ENCODE results near the gene CDC20B. TPM values are rescaled to one million over a fixed set of nuclear protein-coding genes. Genes with fewer than 3 reads are reported as not detected.

The CDC20B gene
- polyA plus RNA-seq, 1 of the 3 experiments (the other 2 are of a cell fraction), result 0.03 TPM

- Histone ChIP-seq H3K27me3 (ENCODE audit: insufficient read depth) (peaks cover 34% of the 10 kb centered on the region), H4K20me1 (ENCODE audit: insufficient read depth) (no peaks in the 10 kb centered on the region), H3F3A (replicated peaks; ENCODE audit: insufficient read depth) (no peaks in the 10 kb centered on the region), H2AFZ (ENCODE audit: low read depth) (no peak overlapping the region), H3K79me2 (ENCODE audit: insufficient read depth) (no peaks in the 10 kb centered on the region), H3K4me2 (no peak overlapping the region), H3K4me3 (ENCODE audit: low read depth in 2 of 2, low read length in 1 of 2) (no peak overlapping the region), H3K27ac (ENCODE audit: low read depth in 2 of 2, low read length in 1 of 2) (no peak overlapping the region), H3K4me1 (ENCODE audit: control insufficient read depth in 1 of 2, insufficient read depth in 2 of 2, low read depth in 1 of 2, low read length in 1 of 2) (no peaks in the 10 kb centered on the region), H3K9ac (no peak overlapping the region), H3K9me2 (no peaks in the 10 kb centered on the region), H3K36me3 (replicated peaks in 1 of 2; ENCODE audit: control insufficient read depth in 1 of 2, insufficient read depth in 2 of 2, low read length in 1 of 2) (no peaks in the 10 kb centered on the region), H3K9me3 (no peaks in the 10 kb centered on the region)
- 10% methylated on average over 2 of the region's 2 CpGs for WGBS (ENCODE audit: low lambda C conversion rate)
- POLR2A ChIA-PET, result no interaction called here
- CTCF ChIA-PET, result interaction anchor here (0.9 to 1.1 kb wide), 2 partner anchors 23 to 63 kb away, joined by 3 read pairs; no protein-coding TSS in a partner anchor
- DNase-seq, result no peak
- no peak for TF ChIP-seq FOSL2 (IDR thresholded peaks at IDR 0.05; ENCODE audit: borderline replicate concordance, low read depth)
Measured at GRCh38 chr5:55211184-55211874, 38.4 kb upstream of the CDC20B start.

- ChIA-PET POLR2A (no interaction called here), CTCF (no interaction called here)
- H3K9me3 ChIP-seq, result no peaks in the 10 kb centered on the region
- no peak overlapping the region for H3K4me2 ChIP-seq
- H3K27me3 ChIP-seq (ENCODE audit: insufficient read depth), result peaks cover 42% of the 10 kb centered on the region
- no peaks in the 10 kb centered on the region for H3F3A ChIP-seq (replicated peaks; ENCODE audit: insufficient read depth)
- no peaks in the 10 kb centered on the region for H3K79me2 ChIP-seq (ENCODE audit: insufficient read depth)
- no peaks in the 10 kb centered on the region for H3K4me1 ChIP-seq (ENCODE audit: control insufficient read depth in 1 of 2, insufficient read depth in 2 of 2, low read depth in 1 of 2, low read length in 1 of 2)
- no peaks in the 10 kb centered on the region for H4K20me1 ChIP-seq (ENCODE audit: insufficient read depth)
- 4% methylated on average over 2 of the region's 2 CpGs for WGBS (ENCODE audit: low lambda C conversion rate)
- no peak overlapping the region for H2AFZ ChIP-seq (ENCODE audit: low read depth)
- no peak overlapping the region for H3K9ac ChIP-seq
- H3K36me3 ChIP-seq (replicated peaks in 1 of 2; ENCODE audit: control insufficient read depth in 1 of 2, insufficient read depth in 2 of 2, low read length in 1 of 2), result no peaks in the 10 kb centered on the region
- TF ChIP-seq NFIC (IDR thresholded peaks at IDR 0.05; ENCODE audit: borderline replicate concordance) (no peak), MEF2A (IDR thresholded peaks at IDR 0.05; ENCODE audit: borderline replicate concordance, low read depth) (no peak), JUND (IDR thresholded peaks at IDR 0.05) (no peak), RFX5 (IDR thresholded peaks at IDR 0.05; ENCODE audit: low read length) (no peak), FOXM1 (IDR thresholded peaks at IDR 0.05; ENCODE audit: low read depth) (no peak), FOXJ3 (CRISPR knock-in tag; IDR thresholded peaks at IDR 0.05) (no peak), GATA2 (CRISPR knock-in tag; IDR thresholded peaks at IDR 0.05) (no peak), EZH2phosphoT487 (IDR thresholded peaks at IDR 0.05; ENCODE audit: borderline replicate concordance, low read depth) (no peak), FOSL2 (IDR thresholded peaks at IDR 0.05; ENCODE audit: borderline replicate concordance, low read depth) (no peak), RAD21 (IDR thresholded peaks at IDR 0.05; ENCODE audit: low read length) (no peak), USF1 (IDR thresholded peaks at IDR 0.05; ENCODE audit: borderline replicate concordance, low read depth) (no peak)
- TF ChIP-seq, protein P1, sequence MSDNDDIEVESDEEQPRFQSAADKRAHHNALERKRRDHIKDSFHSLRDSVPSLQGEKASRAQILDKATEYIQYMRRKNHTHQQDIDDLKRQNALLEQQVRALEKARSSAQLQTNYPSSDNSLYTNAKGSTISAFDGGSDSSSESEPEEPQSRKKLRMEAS (IDR thresholded peaks at IDR 0.05; ENCODE audit: low read depth), result no peak
- TF ChIP-seq, protein P2, sequence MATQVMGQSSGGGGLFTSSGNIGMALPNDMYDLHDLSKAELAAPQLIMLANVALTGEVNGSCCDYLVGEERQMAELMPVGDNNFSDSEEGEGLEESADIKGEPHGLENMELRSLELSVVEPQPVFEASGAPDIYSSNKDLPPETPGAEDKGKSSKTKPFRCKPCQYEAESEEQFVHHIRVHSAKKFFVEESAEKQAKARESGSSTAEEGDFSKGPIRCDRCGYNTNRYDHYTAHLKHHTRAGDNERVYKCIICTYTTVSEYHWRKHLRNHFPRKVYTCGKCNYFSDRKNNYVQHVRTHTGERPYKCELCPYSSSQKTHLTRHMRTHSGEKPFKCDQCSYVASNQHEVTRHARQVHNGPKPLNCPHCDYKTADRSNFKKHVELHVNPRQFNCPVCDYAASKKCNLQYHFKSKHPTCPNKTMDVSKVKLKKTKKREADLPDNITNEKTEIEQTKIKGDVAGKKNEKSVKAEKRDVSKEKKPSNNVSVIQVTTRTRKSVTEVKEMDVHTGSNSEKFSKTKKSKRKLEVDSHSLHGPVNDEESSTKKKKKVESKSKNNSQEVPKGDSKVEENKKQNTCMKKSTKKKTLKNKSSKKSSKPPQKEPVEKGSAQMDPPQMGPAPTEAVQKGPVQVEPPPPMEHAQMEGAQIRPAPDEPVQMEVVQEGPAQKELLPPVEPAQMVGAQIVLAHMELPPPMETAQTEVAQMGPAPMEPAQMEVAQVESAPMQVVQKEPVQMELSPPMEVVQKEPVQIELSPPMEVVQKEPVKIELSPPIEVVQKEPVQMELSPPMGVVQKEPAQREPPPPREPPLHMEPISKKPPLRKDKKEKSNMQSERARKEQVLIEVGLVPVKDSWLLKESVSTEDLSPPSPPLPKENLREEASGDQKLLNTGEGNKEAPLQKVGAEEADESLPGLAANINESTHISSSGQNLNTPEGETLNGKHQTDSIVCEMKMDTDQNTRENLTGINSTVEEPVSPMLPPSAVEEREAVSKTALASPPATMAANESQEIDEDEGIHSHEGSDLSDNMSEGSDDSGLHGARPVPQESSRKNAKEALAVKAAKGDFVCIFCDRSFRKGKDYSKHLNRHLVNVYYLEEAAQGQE (IDR thresholded peaks at IDR 0.05; ENCODE audit: low read depth, low read length), result no peak
- no peak for DNase-seq
- H3K9me2 ChIP-seq, result no peaks in the 10 kb centered on the region
- no peak overlapping the region for H3K27ac ChIP-seq (ENCODE audit: low read depth in 2 of 2, low read length in 1 of 2)
- H3K4me3 ChIP-seq (ENCODE audit: low read depth in 2 of 2, low read length in 1 of 2), result no peak overlapping the region
Measured at GRCh38 chr5:55205001-55205400, 32.0 kb upstream of the CDC20B start.

Measured in SK-N-SH (cell line).